HEK293T (cell line): ENCODE data around the gene RHBDL1.

ENCODE experiments used
- FOXM1 ChIP-seq: fragments of 450-650 bp; IDR thresholded peaks from 2 replicates; pipeline ENCODE4 v1.6.1; 2017; ENCODE audit warnings: mild to moderate bottlenecking, borderline replicate concordance
- HDGF ChIP-seq: fragments of 450-650 bp; IDR thresholded peaks from 2 replicates; pipeline ENCODE4 v1.6.1; 2017; ENCODE audit warnings: antibody characterized with exemption, borderline replicate concordance
- L3MBTL2 ChIP-seq: fragments of 450-650 bp; conservative IDR thresholded peaks from 2 replicates; pipeline ENCODE4 v1.6.1; 2016; ENCODE audit warnings: mild to moderate bottlenecking
- LEF1 ChIP-seq: fragments of 450-650 bp; IDR thresholded peaks from 2 replicates; pipeline ENCODE4 v1.6.1; 2017; ENCODE audit warnings: mild to moderate bottlenecking, borderline replicate concordance
- SP1 ChIP-seq: fragments of 450-650 bp; IDR thresholded peaks from 2 replicates; pipeline ENCODE4 v1.6.1; 2017
- SUZ12 ChIP-seq: fragments of 450-650 bp; IDR thresholded peaks from 2 replicates; pipeline ENCODE4 v1.6.1; 2016; ENCODE audit warnings: mild to moderate bottlenecking

DNA sequence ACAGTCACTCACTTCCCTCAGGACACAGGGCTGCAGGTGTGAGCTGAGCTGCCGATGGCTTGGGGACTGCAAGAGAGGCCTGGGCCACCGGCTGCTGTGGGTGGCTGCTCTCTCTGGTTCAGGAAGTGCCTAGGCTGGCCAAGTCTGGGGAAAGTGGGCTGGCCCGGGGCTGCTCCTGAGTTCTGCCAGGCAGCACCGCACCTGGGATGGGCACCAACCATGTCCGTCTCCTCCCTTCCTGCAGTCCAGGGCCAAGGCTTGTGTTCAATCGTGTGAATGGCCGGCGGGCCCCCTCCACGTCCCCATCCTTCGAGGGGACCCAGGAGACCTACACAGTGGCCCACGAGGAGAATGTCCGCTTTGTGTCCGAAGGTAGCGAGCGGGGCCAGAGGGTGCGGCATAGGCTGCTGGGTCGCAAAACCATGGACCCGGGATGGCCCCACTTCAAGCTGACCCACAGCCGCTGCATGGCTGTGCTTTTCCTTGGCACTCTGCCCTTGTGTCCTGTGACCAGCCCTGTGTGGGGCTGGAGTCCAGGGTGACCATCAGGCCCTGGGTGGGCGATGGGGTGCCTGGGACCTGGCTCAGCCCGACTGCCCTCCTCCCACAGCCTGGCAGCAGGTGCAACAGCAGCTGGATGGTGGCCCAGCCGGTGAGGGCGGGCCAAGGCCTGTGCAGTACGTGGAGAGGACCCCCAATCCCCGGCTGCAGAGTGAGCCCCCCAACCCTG is 28.1 kb upstream of the RHBDL1 start:
- no peak for TF ChIP-seq SUZ12
- no peak for TF ChIP-seq SP1
- no peak for TF ChIP-seq HDGF
- TF ChIP-seq FOXM1, result no peak
- TF ChIP-seq L3MBTL2, result no peak
- no peak for TF ChIP-seq LEF1
